ENCODE data around the gene HTT.

- TF ChIP-seq, protein P1, sequence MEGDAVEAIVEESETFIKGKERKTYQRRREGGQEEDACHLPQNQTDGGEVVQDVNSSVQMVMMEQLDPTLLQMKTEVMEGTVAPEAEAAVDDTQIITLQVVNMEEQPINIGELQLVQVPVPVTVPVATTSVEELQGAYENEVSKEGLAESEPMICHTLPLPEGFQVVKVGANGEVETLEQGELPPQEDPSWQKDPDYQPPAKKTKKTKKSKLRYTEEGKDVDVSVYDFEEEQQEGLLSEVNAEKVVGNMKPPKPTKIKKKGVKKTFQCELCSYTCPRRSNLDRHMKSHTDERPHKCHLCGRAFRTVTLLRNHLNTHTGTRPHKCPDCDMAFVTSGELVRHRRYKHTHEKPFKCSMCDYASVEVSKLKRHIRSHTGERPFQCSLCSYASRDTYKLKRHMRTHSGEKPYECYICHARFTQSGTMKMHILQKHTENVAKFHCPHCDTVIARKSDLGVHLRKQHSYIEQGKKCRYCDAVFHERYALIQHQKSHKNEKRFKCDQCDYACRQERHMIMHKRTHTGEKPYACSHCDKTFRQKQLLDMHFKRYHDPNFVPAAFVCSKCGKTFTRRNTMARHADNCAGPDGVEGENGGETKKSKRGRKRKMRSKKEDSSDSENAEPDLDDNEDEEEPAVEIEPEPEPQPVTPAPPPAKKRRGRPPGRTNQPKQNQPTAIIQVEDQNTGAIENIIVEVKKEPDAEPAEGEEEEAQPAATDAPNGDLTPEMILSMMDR (IDR thresholded peaks at IDR 0.05), result no peak
- TF ChIP-seq POLR2AphosphoS5 (IDR thresholded peaks at IDR 0.05), result no peak
These were observed 209.0 kb downstream of the HTT start for GRCh38 chr4:3283483-3283882.
